Measurements from ENCODE around the gene CENPVL1. TPM values are rescaled to one million over a fixed set of nuclear protein-coding genes. Genes with fewer than 3 reads are reported as not detected.

Gene CENPVL1
- total RNA-seq, 2 experiments from 2014 or later: not detected

DNA sequence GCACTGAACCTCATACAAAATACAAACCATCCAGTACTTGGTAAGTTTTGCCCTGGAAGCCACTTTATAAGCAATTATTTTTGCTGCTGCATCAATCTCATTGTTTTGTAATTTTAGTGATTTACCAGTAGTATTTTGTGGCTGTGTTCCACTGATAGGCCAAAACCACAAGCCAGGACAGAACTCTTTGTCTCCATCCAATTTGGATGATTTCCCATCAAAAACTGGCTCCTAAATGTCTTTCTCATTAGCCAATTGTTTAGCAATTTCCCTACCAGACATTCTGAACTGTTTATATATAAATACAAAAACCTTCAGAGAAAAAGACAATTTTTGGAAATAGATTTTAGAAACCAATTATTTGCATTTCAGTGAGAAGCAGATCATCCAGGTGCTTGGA, 37.4 kb downstream of the CENPVL1 start:
- no peak for ATAC-seq (ENCODE audit: low read depth)
- no peak for DNase-seq
- POLR2A ChIA-PET: no interaction called here
- H3K36me3 Mint-ChIP-seq: peaks cover 26% of the 10 kb centered on the region
- peaks cover 10% of the 10 kb centered on the region for H3K9me3 Mint-ChIP-seq
- H3K4me1 Mint-ChIP-seq: peaks cover 14% of the 10 kb centered on the region
- no peak overlapping the region for H3K27ac Mint-ChIP-seq
- H3K4me3 Mint-ChIP-seq: no peak overlapping the region
- no peaks in the 10 kb centered on the region for H3K27me3 Mint-ChIP-seq

DNA sequence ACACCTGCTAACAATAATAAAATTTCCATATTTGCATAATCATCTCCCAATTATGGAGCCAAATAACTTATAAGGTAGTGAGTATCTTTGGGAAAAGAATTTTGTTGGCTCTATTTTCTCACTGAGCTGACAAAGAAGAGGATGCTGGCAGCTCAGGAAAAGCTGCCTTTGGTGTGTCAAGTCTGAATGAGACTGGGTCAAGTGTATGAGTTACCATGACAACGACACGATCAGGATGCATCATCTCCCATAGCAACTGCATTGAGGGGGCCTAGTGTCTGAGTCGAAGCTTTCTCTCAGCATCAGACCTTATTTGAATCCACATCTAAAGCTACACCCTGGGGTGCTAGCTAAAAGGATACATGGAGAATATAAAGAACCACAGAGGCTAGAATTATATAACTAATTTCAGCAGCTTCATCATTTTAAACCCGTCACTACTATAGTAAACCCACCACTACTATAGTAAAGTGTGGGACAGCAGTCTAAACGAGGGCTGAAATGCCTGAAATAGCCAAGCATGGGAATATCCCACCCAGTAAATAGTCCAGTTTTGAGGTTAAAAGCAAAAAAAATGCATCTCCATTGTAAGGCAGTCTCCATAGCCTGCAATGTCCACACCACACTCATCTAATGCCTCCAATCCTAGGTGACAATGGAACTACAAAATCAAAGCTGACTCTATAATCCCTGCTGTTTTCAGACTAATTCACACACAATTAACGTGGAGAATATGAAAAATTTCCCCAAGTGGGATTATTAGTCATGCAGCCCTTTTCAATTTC, 48.9 kb downstream of the CENPVL1 start:
- Mint-ChIP-seq H3K4me1 (no peaks in the 10 kb centered on the region), H3K27ac (no peak overlapping the region), H3K9me3 (no peaks in the 10 kb centered on the region), H3K36me3 (no peaks in the 10 kb centered on the region), H3K4me3 (no peak overlapping the region), H3K27me3 (peaks cover 2% of the 10 kb centered on the region)
- POLR2A ChIA-PET: no interaction called here
- DNase-seq: no peak
- no peak for ATAC-seq (ENCODE audit: low read depth)

DNA sequence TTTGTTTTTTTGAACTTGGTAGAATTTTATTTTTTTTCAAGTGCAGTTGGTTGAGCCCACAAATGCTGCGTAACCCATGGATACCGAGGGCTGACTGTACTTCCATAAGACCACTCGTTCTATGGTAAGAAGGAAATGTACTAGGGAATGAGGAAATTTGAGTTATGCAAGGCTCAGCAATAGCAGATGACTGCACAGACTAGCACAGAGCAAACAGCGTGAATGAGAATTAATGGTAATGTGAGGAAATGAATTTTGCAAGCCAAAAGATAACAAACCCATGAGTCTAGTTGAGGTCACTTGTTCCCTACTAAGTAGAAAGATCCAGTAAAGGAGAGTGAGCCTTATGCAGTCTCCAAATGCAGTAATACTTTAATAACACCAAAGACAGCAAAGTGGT, 50.3 kb downstream of the CENPVL1 start:
- POLR2A ChIA-PET: no interaction called here
- no peaks in the 10 kb centered on the region for H3K9me3 Mint-ChIP-seq
- no peak overlapping the region for H3K27ac Mint-ChIP-seq
- no peaks in the 10 kb centered on the region for H3K27me3 Mint-ChIP-seq
- H3K4me1 Mint-ChIP-seq: no peaks in the 10 kb centered on the region
- ATAC-seq (ENCODE audit: low read depth) (no peak), DNase-seq (no peak)
- H3K36me3 Mint-ChIP-seq: no peaks in the 10 kb centered on the region
- no peak overlapping the region for H3K4me3 Mint-ChIP-seq

Other genes starting within 250 kb of the CENPVL1 start
- under 1 TPM; 0.65 to 0.83 TPM for gene NUDT11, start 213.9 kb upstream of the CENPVL1 start, total RNA-seq
- gene CENPVL3, start 91.6 kb upstream of the CENPVL1 start, total RNA-seq: not detected
- gene CENPVL2, start 27.7 kb upstream of the CENPVL1 start, total RNA-seq: not detected
- gene GSPT2, start 32.9 kb downstream of the CENPVL1 start, total RNA-seq: 10 to 100 TPM; 13.2 to 14.3 TPM
- 10 to 100 TPM; 52.5 to 54.0 TPM for gene MAGED1, start 183.1 kb downstream of the CENPVL1 start, total RNA-seq